NCI-H69 (cell line): ENCODE results near the gene KCTD15.
A peak's percentile ranks its signal among the peaks of the same experiment; 100 is the strongest.

ENCODE experiments used
- DNase-seq: peaks from one replicate; lab custom pipeline; 2025; lab: John Stamatoyannopoulos, UW

KCTD15 gene

GRCh38 chr19:33796164-33796875 is at the start of gene KCTD15:
KCTD15 (plus strand) TSS chr19:33796870; CDS start chr19:33800455, 3,585 bp downstream.
- DNase-seq = peak; percentile 88

GRCh38 chr19:33747273-33747672 is 49.4 kb upstream of the KCTD15 start:
- no peak for DNase-seq

- DNase-seq = no peak
These were observed 48.4 kb upstream of the KCTD15 start for GRCh38 chr19:33748231-33748630.

GRCh38 chr19:33749016-33749415 is 47.7 kb upstream of the KCTD15 start:
- no peak for DNase-seq

- no peak for DNase-seq
These were observed 47.0 kb upstream of the KCTD15 start for GRCh38 chr19:33749619-33750175.

GRCh38 chr19:33750587-33751435 is 45.9 kb upstream of the KCTD15 start:
- DNase-seq = no peak

- no peak for DNase-seq
These were observed 45.3 kb upstream of the KCTD15 start for GRCh38 chr19:33751436-33751770.

- DNase-seq = peak; percentile 45
These were observed 44.5 kb upstream of the KCTD15 start for GRCh38 chr19:33752018-33752800.

- DNase-seq = no peak
These were observed 43.7 kb upstream of the KCTD15 start for GRCh38 chr19:33752945-33753344.

- no peak for DNase-seq
These were observed 42.3 kb upstream of the KCTD15 start for GRCh38 chr19:33754361-33754760.

- DNase-seq = no peak
These were observed 41.3 kb upstream of the KCTD15 start for GRCh38 chr19:33755099-33756035.

GRCh38 chr19:33756177-33756576 is 40.5 kb upstream of the KCTD15 start:
- DNase-seq = no peak

- DNase-seq = no peak
These were observed 38.1 kb upstream of the KCTD15 start for GRCh38 chr19:33758541-33759013.

- DNase-seq = no peak
These were observed 37.3 kb upstream of the KCTD15 start for GRCh38 chr19:33759356-33759755.

GRCh38 chr19:33763633-33764371 is 32.9 kb upstream of the KCTD15 start:
- DNase-seq = peak; percentile 9

- no peak for DNase-seq
These were observed 30.0 kb upstream of the KCTD15 start for GRCh38 chr19:33766623-33767022.

GRCh38 chr19:33767898-33768413 is 28.7 kb upstream of the KCTD15 start:
- DNase-seq = no peak

GRCh38 chr19:33769208-33769607 is 27.5 kb upstream of the KCTD15 start:
- DNase-seq = no peak

GRCh38 chr19:33770107-33770506 is 26.6 kb upstream of the KCTD15 start:
- no peak for DNase-seq
